K562 (cell line): ENCODE measurements around the gene FCGR3A. TPM values are rescaled to one million over a fixed set of nuclear protein-coding genes. Genes with fewer than 3 reads are reported as not detected.

Source experiments
- ATAC-seq: fragments of 200-7000 bp; cut with Tn5 transposase; 3 replicates; pipeline ENCODE4 v1.9.1; 2020; ENCODE audit warnings: moderate library complexity
- BruUV-seq: library from RNA; stranded (reverse); fragments of 400-500 nt; replicated peaks from 2 replicates; lab custom pipeline; 2021; lab: Mats Ljungman, UMichigan
- CTCF ChIA-PET: fragments of 300-600 bp; formaldehyde crosslinking; extraction: SDS; loops from one replicate; lab custom pipeline; 2021; ENCODE audit warnings: low intra/inter-chr PET ratio; lab: Yijun Ruan, JAX
- POLR2A ChIA-PET: fragments of 300-600, 350-650 bp; sonication (Branson Sonifier 250); formaldehyde crosslinking; extraction: SDS; loops from one replicate; lab custom pipeline; 2021; ENCODE audit warnings: antibody characterized with exemption, inconsistent platforms; lab: Yijun Ruan, JAX
- DNase-seq, 4 experiments: peaks; one replicate each; pipeline versions ENCODE4 v3.0.0 to v3.0.0-alpha.2; 2011 to 2018; ENCODE audit warnings: low spot score in 3 of 4, mixed read lengths in 3 of 4; ENCODE audit errors: extremely low read depth in 1 of 4
- FAIRE-seq: peaks from 2 replicates; lab custom pipeline; 2011; peaks lifted over from hg19 to GRCh38; lab: Jason Lieb, UNC
- H2AFZ ChIP-seq: 2 replicates; pipeline ENCODE4 v1.6.0; 2011; ENCODE audit warnings: low read depth, low read length, control low read depth, inconsistent platforms
- H3K27ac ChIP-seq: fragments of 200-600 bp; 3 replicates; pipeline ENCODE4 v1.8.0; 2011; ENCODE audit warnings: low read depth, mild to moderate bottlenecking, control low read depth, inconsistent platforms, low read length, moderate library complexity, mixed read lengths; ENCODE audit errors: extremely low read depth
- H3K27me3 ChIP-seq, 2 experiments: fragments of 300-600 bp in 1 of 2; 2 replicates in 1 of 2; 3 replicates in 1 of 2; pipeline versions ENCODE4 v1.6.0 to v1.8.0; 2011; ENCODE audit warnings: inconsistent platforms in 2 of 2, low read length in 2 of 2, mild to moderate bottlenecking in 1 of 2, mixed read lengths in 1 of 2, moderate library complexity in 1 of 2; ENCODE audit not compliant: control insufficient read depth in 2 of 2, insufficient read depth in 2 of 2
- H3K36me3 ChIP-seq: fragments of 300-600 bp; 3 replicates; pipeline ENCODE4 v1.8.0; 2011; ENCODE audit warnings: mild to moderate bottlenecking, low read length, inconsistent platforms; ENCODE audit not compliant: control insufficient read depth, insufficient read depth
- H3K4me1 ChIP-seq, 2 experiments: fragments of 200-600 bp in 1 of 2; replicated peaks in 1 of 2; 2 replicates in 1 of 2; 3 replicates in 1 of 2; pipeline versions ENCODE4 v1.5.1 to v1.8.0; 2011; ENCODE audit warnings: inconsistent platforms in 2 of 2, low read length in 2 of 2, mild to moderate bottlenecking in 1 of 2, mixed read lengths in 1 of 2, moderate library complexity in 1 of 2; ENCODE audit not compliant: control insufficient read depth in 2 of 2, insufficient read depth in 2 of 2
- H3K4me2 ChIP-seq: 2 replicates; pipeline ENCODE4 v1.6.1; 2011; ENCODE audit warnings: low read length, control low read depth, inconsistent platforms, mixed read lengths; ENCODE audit not compliant: insufficient read depth
- H3K4me3 ChIP-seq: fragments of 200-600 bp; sonication (generic), shearing (Covaris generic); 2 replicates; pipeline ENCODE4 v1.5.1; 2016; ENCODE audit warnings: control low read depth, inconsistent platforms
- H3K79me2 ChIP-seq: fragments of 200-600 bp; 3 replicates; pipeline ENCODE4 v1.8.0; 2011; ENCODE audit warnings: low read length, inconsistent platforms; ENCODE audit not compliant: control insufficient read depth, insufficient read depth
- H3K9ac ChIP-seq, 2 experiments: 2 replicates each; pipeline versions ENCODE4 v1.6.0 to v1.6.1; 2011; ENCODE audit warnings: low read depth in 2 of 2, low read length in 2 of 2, control low read depth in 1 of 2, inconsistent platforms in 1 of 2, mild to moderate bottlenecking in 1 of 2, mixed read lengths in 1 of 2; ENCODE audit not compliant: insufficient read depth in 1 of 2
- H3K9me1 ChIP-seq: one replicate; pipeline ENCODE4 v1.6.0; 2011; ENCODE audit warnings: inconsistent platforms, mild to moderate bottlenecking, low read length, moderate library complexity; ENCODE audit not compliant: control insufficient read depth, insufficient read depth
- H3K9me3 ChIP-seq: replicated peaks from 2 replicates; pipeline ENCODE4 v1.5.1; 2011; ENCODE audit warnings: low read depth, low read length, inconsistent platforms; ENCODE audit not compliant: control insufficient read depth, insufficient read depth
- H4K20me1 ChIP-seq: replicated peaks from 2 replicates; pipeline ENCODE4 v1.6.1; 2011; ENCODE audit warnings: low read length, inconsistent platforms, mixed read lengths; ENCODE audit not compliant: control insufficient read depth, insufficient read depth
- ATF1 ChIP-seq, 2 experiments: fragments of 450-650 bp in 1 of 2; IDR thresholded peaks; 2 replicates each; pipeline ENCODE4 v1.6.1; 2016; ENCODE audit warnings: missing compliant biosample characterization in 1 of 2, missing genetic modification characterization in 1 of 2
- CTCFL ChIP-seq: IDR thresholded peaks from 2 replicates; pipeline ENCODE4 v1.6.1; 2011; ENCODE audit warnings: borderline replicate concordance, low read depth, mild to moderate bottlenecking, moderate library complexity, low read length; ENCODE audit not compliant: insufficient read depth, poor library complexity, severe bottlenecking
- CXXC5 ChIP-seq: fragments of 250-450 bp; sonication (Bioruptor Pico); IDR thresholded peaks from 2 replicates; pipeline ENCODE4 v1.8.0; 2022; ENCODE audit warnings: inconsistent platforms, mild to moderate bottlenecking, moderate library complexity
- DACH1 ChIP-seq: fragments of 450-650 bp; IDR thresholded peaks from 2 replicates; pipeline ENCODE4 v1.6.1; 2018; ENCODE audit not compliant: partially characterized antibody
- DEAF1 ChIP-seq: fragments of 450-650 bp; formaldehyde crosslinking; IDR thresholded peaks from 2 replicates; pipeline ENCODE4 v1.4.0; 2020; ENCODE audit warnings: mild to moderate bottlenecking, moderate library complexity
- HSF4 ChIP-seq: fragments of 250-450 bp; sonication (Bioruptor Pico); IDR thresholded peaks from 2 replicates; pipeline ENCODE4 v2.1.2; 2022; ENCODE audit warnings: mild to moderate bottlenecking, moderate library complexity, borderline replicate concordance
- MTA1 ChIP-seq: fragments of 450-650 bp; IDR thresholded peaks from 2 replicates; pipeline ENCODE4 v1.6.1; 2017; ENCODE audit warnings: borderline replicate concordance
- PHB ChIP-seq: fragments of 250-450 bp; sonication (Bioruptor Pico); IDR thresholded peaks from 2 replicates; pipeline ENCODE4 v1.5.0; 2021
- POLR3A ChIP-seq: IDR thresholded peaks from 2 replicates; pipeline ENCODE4 v1.6.1; 2011; ENCODE audit warnings: borderline replicate concordance, mild to moderate bottlenecking, moderate library complexity; ENCODE audit not compliant: insufficient read length, insufficient read depth; ENCODE audit errors: extremely low read depth
- SIN3B ChIP-seq: fragments of 450-650 bp; IDR thresholded peaks from 2 replicates; pipeline ENCODE4 v1.6.1; 2017; ENCODE audit warnings: low read depth, mild to moderate bottlenecking, moderate library complexity
- SPI1 ChIP-seq: IDR thresholded peaks from 2 replicates; pipeline ENCODE4 v1.6.1; 2011; ENCODE audit warnings: low read depth, low read length, control low read depth, borderline replicate concordance
- TAF7 ChIP-seq: fragments of 450-650 bp; IDR thresholded peaks from 2 replicates; pipeline ENCODE4 v1.6.1; 2016; ENCODE audit warnings: missing genetic modification characterization, missing compliant biosample characterization
- ZBTB9 ChIP-seq: fragments of 450-650 bp; formaldehyde crosslinking; IDR thresholded peaks from 2 replicates; pipeline ENCODE4 v1.4.0; 2020; ENCODE audit warnings: mild to moderate bottlenecking, moderate library complexity
- ZKSCAN1 ChIP-seq: fragments of 150-350 bp; IDR thresholded peaks from 2 replicates; pipeline ENCODE4 v1.6.1; 2016; ENCODE audit warnings: low read depth, low read length
- ZNF280B ChIP-seq: fragments of 250-450 bp; sonication (Bioruptor Pico); IDR thresholded peaks from 2 replicates; pipeline ENCODE4 v1.5.1; 2021; ENCODE audit warnings: mild to moderate bottlenecking
- ZNF311 ChIP-seq: fragments of 250-450 bp; sonication (Bioruptor Pico); IDR thresholded peaks from 2 replicates; pipeline ENCODE4 v1.4.0; 2020; ENCODE audit warnings: mild to moderate bottlenecking, moderate library complexity
- ZNF561 ChIP-seq: fragments of 450-650 bp; formaldehyde crosslinking; conservative IDR thresholded peaks from 2 replicates; pipeline ENCODE4 v1.4.0; 2020; ENCODE audit warnings: mild to moderate bottlenecking, moderate library complexity
- in situ Hi-C: fragments of 300-500 bp; cut with MboI; formaldehyde crosslinking; loops from 4 replicates; pipeline ENCODE4 v1.15.0; 2018; ENCODE audit warnings: inconsistent platforms, mixed read lengths
- intact Hi-C: fragments of 100-400 bp; cut with micrococcal nuclease; formaldehyde crosslinking; loops from 2 replicates; pipeline ENCODE4 v1.14.2; 2022
- polyA plus RNA-seq, 8 experiments: library from polyadenylated mRNA; depleted of rRNA in 4 of 8; stranded (reverse) in 5 of 8; unstranded in 3 of 8; fragments of >200 nt; fragmentation: Nextera tagmentation in 2 of 8; fragmentation: Illumina TruSeq in 1 of 8; extraction: Ambion mirVana in 2 of 8; extraction: Trizol in 1 of 8; gene quantifications; 2 replicates each; pipeline versions ENCODE4 v1.2.1 to v1.2.3, GENCODE V29; 2011 to 2014; ENCODE audit warnings: inconsistent platforms in 1 of 8, missing spikeins in 1 of 8
- total RNA-seq, 7 experiments: library from RNA; depleted of rRNA in 6 of 7; stranded (reverse); fragments of >200 nt in 6 of 7; fragmentation: Illumina TruSeq in 2 of 7; extraction: Trizol in 2 of 7; gene quantifications; 2 replicates each; pipeline versions ENCODE4 v1.2.1 to v1.2.3, GENCODE V29; 2011 to 2021; ENCODE audit warnings: low replicate concordance in 1 of 7

Gene FCGR3A
- total and polyA plus RNA-seq, 9 of the 15 experiments (the other 6 are each of a cell fraction or from before 2014, with no cell fraction given), result 0.04 to 0.29 (median 0.14) TPM; not detected in 3

- Histone ChIP-seq H3K9ac (peak overlapping the region; percentile 56 to 71; a peak in 3 of 4 replicates), H3K4me1 (peaks cover 13 to 49% of the 10 kb centered on the region in 2 experiments), H3K79me2 (peaks cover 40% of the 10 kb centered on the region), H3K9me1 (no peaks in the 10 kb centered on the region), H3K27ac (peak overlapping the region; percentile 87), H3K4me2 (peak overlapping the region; percentile 54), H3K27me3 (no peaks in the 10 kb centered on the region), H3K36me3 (peaks cover 8% of the 10 kb centered on the region; the same call in 2 of the 3 replicates), H3K4me3 (no peak overlapping the region), H3K9me3 (no peaks in the 10 kb centered on the region), H2AFZ (peak overlapping the region; percentile 74), H4K20me1 (no peaks in the 10 kb centered on the region)
- ChIA-PET POLR2A (interaction anchor here (0.6 to 1.6 kb wide), 3 partner anchors 8 to 19 kb away, joined by 3 to 6 read pairs (median 3); no protein-coding TSS in a partner anchor), CTCF (no interaction called here)
- intact Hi-C loops, result no loop called here
- ATAC-seq, result no peak
- FAIRE-seq, result no peak
- in situ Hi-C loops, result no loop called here
- BruUV-seq, result no TSS peak
- DNase-seq, result no peak
- TF ChIP-seq ZNF280B (CRISPR knock-in tag) (no peak), ZKSCAN1 (no peak), TAF7 (tag) (no peak), SIN3B (no peak), PHB (CRISPR knock-in tag) (no peak), DACH1 (no peak), CTCFL (no peak), DEAF1 (CRISPR knock-in tag) (peak; percentile 29; the same call in 1 of the 2 replicates), ATF1 (CRISPR knock-in tag; IDR thresholded peaks at IDR 0.05) (no peak), ATF1 (tag; IDR thresholded peaks at IDR 0.05) (0 out of 2 replicates have a peak, but pooled peaks have one; percentile 28), ZBTB9 (CRISPR knock-in tag) (0 out of 2 replicates have a peak, but pooled peaks have one; percentile 18), ZNF311 (CRISPR knock-in tag) (peak; percentile 77; the same call in 1 of the 2 replicates), POLR3A (peak; percentile 0), MTA1 (no peak), CXXC5 (0 out of 2 replicates have a peak, but pooled peaks have one; percentile 12), SPI1 (no peak), ZNF561 (CRISPR knock-in tag) (no peak), HSF4 (CRISPR knock-in tag) (no peak)
Measured at GRCh38 chr1:161503394-161503748, 46.2 kb downstream of the FCGR3A start.
